ENCODE results near the gene SLC22A3. TPM values are rescaled to one million over a fixed set of nuclear protein-coding genes. Genes with fewer than 3 reads are reported as not detected.

Gene SLC22A3
- total RNA-seq, 3 donors from 2014 or later = 1.4 to 7.3 (median 1.6) TPM

DNA sequence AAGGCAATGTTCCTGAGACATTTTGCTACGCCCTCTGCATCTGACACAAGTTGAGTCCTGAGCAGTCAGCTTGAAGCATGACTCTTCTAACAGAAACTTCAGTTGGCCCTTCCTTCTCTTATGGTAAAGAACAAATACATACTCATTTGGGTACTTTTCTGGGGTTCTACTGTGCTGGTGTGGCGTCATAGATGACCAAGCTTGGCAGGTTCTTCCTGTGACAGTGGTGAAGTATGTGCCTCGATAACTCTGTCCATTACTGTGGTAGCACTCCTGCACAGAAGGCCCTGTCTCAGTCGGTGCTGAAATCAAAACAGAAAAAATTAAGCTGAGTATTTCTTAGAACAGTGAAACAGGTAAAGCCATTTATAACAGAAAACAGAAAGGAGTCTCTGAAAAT lies 152.5 kb downstream of the SLC22A3 start:
- no peak for ATAC-seq
- Histone ChIP-seq H3K4me1 (ENCODE audit: low read depth) (no peaks in the 10 kb centered on the region), H3K36me3 (ENCODE audit: low read depth) (no peaks in the 10 kb centered on the region), H3K9me3 (no peaks in the 10 kb centered on the region), H3K4me3 (no peak overlapping the region)
- DNase-seq = no peak
- TF ChIP-seq, protein P1, sequence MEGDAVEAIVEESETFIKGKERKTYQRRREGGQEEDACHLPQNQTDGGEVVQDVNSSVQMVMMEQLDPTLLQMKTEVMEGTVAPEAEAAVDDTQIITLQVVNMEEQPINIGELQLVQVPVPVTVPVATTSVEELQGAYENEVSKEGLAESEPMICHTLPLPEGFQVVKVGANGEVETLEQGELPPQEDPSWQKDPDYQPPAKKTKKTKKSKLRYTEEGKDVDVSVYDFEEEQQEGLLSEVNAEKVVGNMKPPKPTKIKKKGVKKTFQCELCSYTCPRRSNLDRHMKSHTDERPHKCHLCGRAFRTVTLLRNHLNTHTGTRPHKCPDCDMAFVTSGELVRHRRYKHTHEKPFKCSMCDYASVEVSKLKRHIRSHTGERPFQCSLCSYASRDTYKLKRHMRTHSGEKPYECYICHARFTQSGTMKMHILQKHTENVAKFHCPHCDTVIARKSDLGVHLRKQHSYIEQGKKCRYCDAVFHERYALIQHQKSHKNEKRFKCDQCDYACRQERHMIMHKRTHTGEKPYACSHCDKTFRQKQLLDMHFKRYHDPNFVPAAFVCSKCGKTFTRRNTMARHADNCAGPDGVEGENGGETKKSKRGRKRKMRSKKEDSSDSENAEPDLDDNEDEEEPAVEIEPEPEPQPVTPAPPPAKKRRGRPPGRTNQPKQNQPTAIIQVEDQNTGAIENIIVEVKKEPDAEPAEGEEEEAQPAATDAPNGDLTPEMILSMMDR (IDR thresholded peaks at IDR 0.05) = no peak
- intact Hi-C loops (cut with DNase I, micrococcal nuclease) = no loop called here

Other genes starting within 250 kb of the SLC22A3 start
- gene SLC22A1, start 226.6 kb upstream of the SLC22A3 start, total RNA-seq = 1 to 10 TPM; 1.9 to 2.4 (median 2.4) TPM
- gene SLC22A2, start 89.6 kb upstream of the SLC22A3 start, total RNA-seq = under 1 TPM in 1 of 3 donors, not detected in 2; 0.16 TPM